ENCODE results near the gene TNIK.

The TNIK gene

GRCh38 chr3:171116365-171116764 is 343.8 kb downstream of the TNIK start:
- DNase-seq, result no peak

GRCh38 chr3:171115667-171116066 is 344.5 kb downstream of the TNIK start:
- no peak for DNase-seq

- no peak for DNase-seq
These were observed 346.5 kb downstream of the TNIK start for GRCh38 chr3:171113716-171114115.

GRCh38 chr3:171110715-171111114 is 349.5 kb downstream of the TNIK start:
- DNase-seq, result no peak

- DNase-seq, result no peak
These were observed 352.1 kb downstream of the TNIK start for GRCh38 chr3:171108066-171108465.

GRCh38 chr3:171103185-171103584 is 357.0 kb downstream of the TNIK start:
- DNase-seq, result no peak

- DNase-seq, result no peak
These were observed 358.1 kb downstream of the TNIK start for GRCh38 chr3:171101982-171102641.

- DNase-seq, result no peak
These were observed 360.3 kb downstream of the TNIK start for GRCh38 chr3:171099911-171100310.

- no peak for DNase-seq
These were observed 365.1 kb downstream of the TNIK start for GRCh38 chr3:171095063-171095462.

GRCh38 chr3:171094411-171094810 is 365.8 kb downstream of the TNIK start:
- DNase-seq, result no peak

- DNase-seq, result no peak
These were observed 366.7 kb downstream of the TNIK start for GRCh38 chr3:171093462-171093861.

GRCh38 chr3:171092467-171092911 is 367.7 kb downstream of the TNIK start:
- no peak for DNase-seq

- DNase-seq, result no peak
These were observed 369.9 kb downstream of the TNIK start for GRCh38 chr3:171090321-171090720.

GRCh38 chr3:171088964-171089754 is 371.0 kb downstream of the TNIK start:
- DNase-seq, result no peak

- no peak for DNase-seq
These were observed 371.7 kb downstream of the TNIK start for GRCh38 chr3:171088496-171088895.

GRCh38 chr3:171086914-171087313 is 373.3 kb downstream of the TNIK start:
- DNase-seq, result no peak

GRCh38 chr3:171077261-171077660 is 382.9 kb downstream of the TNIK start:
- no peak for DNase-seq

GRCh38 chr3:171072432-171072831 is 387.8 kb downstream of the TNIK start:
- DNase-seq, result no peak

GRCh38 chr3:171068658-171069057 is 391.5 kb downstream of the TNIK start:
- no peak for DNase-seq

GRCh38 chr3:171066206-171066605 is 394.0 kb downstream of the TNIK start:
- no peak for DNase-seq

GRCh38 chr3:171065732-171066131 is 394.5 kb downstream of the TNIK start:
- DNase-seq, result no peak

- no peak for DNase-seq
These were observed 395.7 kb downstream of the TNIK start for GRCh38 chr3:171064461-171064860.

- no peak for DNase-seq
These were observed 398.5 kb downstream of the TNIK start for GRCh38 chr3:171061749-171062148.

- no peak for DNase-seq
These were observed 400.2 kb downstream of the TNIK start for GRCh38 chr3:171059978-171060377.
